HCT116 (cell line): ENCODE data around the gene PYY. TPM values are rescaled to one million over a fixed set of nuclear protein-coding genes. Genes with fewer than 3 reads are reported as not detected.
"Not testable (repeated sequence)": the region's sequence is repeated elsewhere in the genome, so short reads cannot be mapped to it uniquely, and the experiment has no call there.

Experiments
- ATAC-seq: fragments of 200-7000 bp; cut with Tn5 transposase; 2 replicates; pipeline ENCODE4 v1.9.1; 2020; ENCODE audit warnings: mild to moderate bottlenecking, moderate library complexity
- BruUV-seq: library from RNA; stranded (reverse); fragments of 400-500 nt; replicated peaks from 2 replicates; lab custom pipeline; 2021; lab: Mats Ljungman, UMichigan
- CTCF ChIA-PET: fragments of 300-600 bp; sonication (Branson Sonifier 250); formaldehyde crosslinking; loops from one replicate; lab custom pipeline; 2021; ENCODE audit warnings: antibody characterized with exemption; lab: Charles Lee
- POLR2A ChIA-PET: fragments of 300-600, 350-600 bp; sonication (Branson Sonifier 250); formaldehyde crosslinking; loops from one replicate; lab custom pipeline; 2021; ENCODE audit warnings: antibody characterized with exemption; lab: Charles Lee
- RAD21 ChIA-PET, 2 experiments: fragments of 300-600 bp; sonication (Branson Sonifier 250); formaldehyde crosslinking; loops; one replicate each; lab custom pipeline; 2023; ENCODE audit warnings: low total read pairs in 2 of 2; ENCODE audit not compliant: uncharacterized antibody in 2 of 2, unreplicated experiment in 2 of 2, low non-redundant PET in 1 of 2; lab: Charles Lee
- DNase-seq: peaks from one replicate; pipeline ENCODE4 v3.0.0-alpha.2; 2010; ENCODE audit warnings: low read depth, low spot score
- H2AFZ ChIP-seq: fragments of 200-600 bp; shearing (Covaris generic), sonication (generic); 2 replicates; pipeline ENCODE4 v1.6.1; 2017; ENCODE audit warnings: low read depth, mixed run types, mixed read lengths, antibody characterized with exemption, low read length; ENCODE audit not compliant: poor library complexity, severe bottlenecking
- H3K27ac ChIP-seq: 2 replicates; pipeline ENCODE4 v1.5.1; 2012; ENCODE audit warnings: low read depth, low read length
- H3K27me3 ChIP-seq: fragments of 200-600 bp; sonication (generic); 2 replicates; pipeline ENCODE4 v1.6.1; 2016; ENCODE audit warnings: mixed run types, low read length, mixed read lengths; ENCODE audit not compliant: insufficient read depth
- H3K36me3 ChIP-seq, 2 experiments: fragments of 200-500 bp in 1 of 2; fragments of 200-600 bp in 1 of 2; sonication (Bioruptor generic) in 1 of 2; sonication (generic) in 1 of 2; 2 replicates each; pipeline versions ENCODE4 v1.5.1 to v1.6.1; 2014 to 2016; ENCODE audit warnings: low read length in 2 of 2, inconsistent platforms in 1 of 2, mixed read lengths in 1 of 2, mixed run types in 1 of 2; ENCODE audit not compliant: insufficient read depth in 2 of 2, control insufficient read depth in 1 of 2
- H3K4me1 ChIP-seq, 2 experiments: fragments of 200-600 bp in 1 of 2; sonication (generic) in 1 of 2; 2 replicates each; pipeline versions ENCODE4 v1.5.1 to v1.6.1; 2012 to 2017; ENCODE audit warnings: low read length in 2 of 2, inconsistent platforms in 1 of 2, mild to moderate bottlenecking in 1 of 2, mixed read lengths in 1 of 2, mixed run types in 1 of 2, moderate library complexity in 1 of 2; ENCODE audit not compliant: insufficient read depth in 2 of 2, control insufficient read depth in 1 of 2
- H3K4me2 ChIP-seq: fragments of 200-600 bp; sonication (generic); 2 replicates; pipeline ENCODE4 v1.6.1; 2017; ENCODE audit warnings: mixed run types, low read length, mixed read lengths
- H3K4me3 ChIP-seq, 2 experiments: fragments of 200-600 bp in 1 of 2; sonication (generic) in 1 of 2; replicated peaks in 1 of 2; 2 replicates each; pipeline ENCODE4 v1.5.1; 2011 to 2016; ENCODE audit warnings: low read length in 2 of 2, control low read depth in 1 of 2, low read depth in 1 of 2, mild to moderate bottlenecking in 1 of 2, mixed read lengths in 1 of 2, mixed run types in 1 of 2
- H3K79me2 ChIP-seq: fragments of 200-600 bp; sonication (generic); 2 replicates; pipeline ENCODE4 v1.6.1; 2017; ENCODE audit warnings: mild to moderate bottlenecking, mixed run types, low read length, moderate library complexity, mixed read lengths; ENCODE audit not compliant: insufficient read depth
- H3K9ac ChIP-seq: fragments of 200-600 bp; sonication (generic); 2 replicates; pipeline ENCODE4 v1.6.1; 2016; ENCODE audit warnings: low read length, mixed read lengths
- H3K9me2 ChIP-seq: fragments of 200-600 bp; sonication (generic), shearing (Covaris generic); 2 replicates; pipeline ENCODE4 v1.6.1; 2017; ENCODE audit warnings: mixed run types, mild to moderate bottlenecking, moderate library complexity; ENCODE audit not compliant: insufficient read depth
- H3K9me3 ChIP-seq, 2 experiments: fragments of 200-500 bp in 1 of 2; fragments of 200-600 bp in 1 of 2; sonication (Bioruptor generic) in 1 of 2; sonication (generic) in 1 of 2; 2 replicates each; pipeline ENCODE4 v1.6.1; 2014 to 2017; ENCODE audit warnings: low read length in 2 of 2, mixed read lengths in 2 of 2, inconsistent platforms in 1 of 2, low read depth in 1 of 2, mild to moderate bottlenecking in 1 of 2, mixed run types in 1 of 2, moderate library complexity in 1 of 2; ENCODE audit not compliant: control insufficient read depth in 1 of 2, insufficient read depth in 1 of 2
- H4K20me1 ChIP-seq: fragments of 200-600 bp; sonication (generic), shearing (Covaris generic); 2 replicates; pipeline ENCODE4 v1.6.1; 2017; ENCODE audit warnings: mixed run types, mild to moderate bottlenecking, moderate library complexity; ENCODE audit not compliant: insufficient read depth
- EGR1 ChIP-seq: IDR thresholded peaks from 2 replicates; pipeline ENCODE4 v1.6.1; 2012; ENCODE audit warnings: low read depth
- EZH2 ChIP-seq: fragments of 200-600 bp; sonication (generic); IDR thresholded peaks from 2 replicates; pipeline ENCODE4 v1.6.1; 2017; ENCODE audit warnings: antibody characterized with exemption, mixed run types
- EZH2phosphoT487 ChIP-seq: fragments of 200-600 bp; IDR thresholded peaks from 2 replicates; pipeline ENCODE4 v1.6.1; 2018; ENCODE audit warnings: antibody characterized with exemption, borderline replicate concordance
- POLR2A ChIP-seq: IDR thresholded peaks from 2 replicates; pipeline ENCODE4 v1.7.0; 2011; ENCODE audit warnings: borderline replicate concordance; ENCODE audit not compliant: insufficient read depth, insufficient read length; ENCODE audit errors: extremely low read depth
- RAD21 ChIP-seq: IDR thresholded peaks from 2 replicates; pipeline ENCODE4 v1.6.1; 2012; ENCODE audit warnings: low read depth, mild to moderate bottlenecking
- YY1 ChIP-seq: IDR thresholded peaks from 2 replicates; pipeline ENCODE4 v1.6.1; 2011; ENCODE audit warnings: low read length, low read depth, moderate library complexity, mild to moderate bottlenecking; ENCODE audit not compliant: insufficient replicate concordance; ENCODE audit errors: extremely low read depth
- intact Hi-C: fragments of 100-400 bp; cut with micrococcal nuclease; formaldehyde crosslinking; loops from 2 replicates; pipeline ENCODE4 v1.10.0; 2022
- total RNA-seq: library from RNA; stranded (reverse); gene quantifications from one replicate; pipeline ENCODE4 v1.2.1, GENCODE V29; 2021; ENCODE audit not compliant: unreplicated experiment
- TF ChIP-seq, protein P1 (sequence below): IDR thresholded peaks from 2 replicates; pipeline ENCODE4 v1.6.1; 2012
- TF ChIP-seq, protein P2 (sequence below), 3 experiments: fragments of 200-600 bp in 1 of 3; sonication (generic) in 1 of 3; IDR thresholded peaks in 2 of 3; conservative IDR thresholded peaks in 1 of 3; 2 replicates each; pipeline ENCODE4 v1.5.1; 2012 to 2017; ENCODE audit warnings: low read depth in 2 of 3, low read length in 2 of 3, antibody characterized with exemption in 1 of 3, borderline replicate concordance in 1 of 3, control low read depth in 1 of 3, mild to moderate bottlenecking in 1 of 3, mixed read lengths in 1 of 3, mixed run types in 1 of 3, moderate library complexity in 1 of 3; ENCODE audit not compliant: insufficient read depth in 1 of 3

The PYY gene
- total RNA-seq, 1 experiment from 2014 or later = 0.52 TPM

DNA sequence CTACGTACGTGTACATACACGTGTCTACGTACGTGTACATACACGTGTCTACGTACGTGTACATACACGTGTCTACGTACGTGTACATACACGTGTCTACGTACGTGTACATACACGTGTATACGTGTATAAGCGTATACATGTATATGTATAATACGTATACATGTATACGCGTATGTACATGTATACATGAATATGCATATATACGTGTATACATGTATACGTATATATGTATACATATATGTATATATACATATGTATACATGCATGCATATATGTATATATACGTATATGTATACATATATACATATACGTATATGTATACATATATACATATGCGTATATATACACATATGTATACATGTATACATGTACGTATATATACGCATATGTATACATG, 22.2 kb upstream of the PYY start:
- Histone ChIP-seq H3K9me3 (no peaks in the 10 kb centered on the region), H3K79me2 (no peaks in the 10 kb centered on the region), H3K27me3 (no peaks in the 10 kb centered on the region), H3K9me2 (no peaks in the 10 kb centered on the region), H3K36me3 (no peaks in the 10 kb centered on the region), H3K4me1 (no peaks in the 10 kb centered on the region), H3K9ac (no peak overlapping the region), H3K4me2 (no peak overlapping the region), H3K27ac (no peak overlapping the region), H2AFZ (no peak overlapping the region), H3K4me3 (no peak overlapping the region), H4K20me1 (no peaks in the 10 kb centered on the region)
- no TSS peak for BruUV-seq
- no peak for ATAC-seq
- no peak for DNase-seq
- intact Hi-C loops = no loop called here
- ChIA-PET RAD21 (no interaction called here), CTCF (no interaction called here), POLR2A (no interaction called here)
- TF ChIP-seq, protein P1, sequence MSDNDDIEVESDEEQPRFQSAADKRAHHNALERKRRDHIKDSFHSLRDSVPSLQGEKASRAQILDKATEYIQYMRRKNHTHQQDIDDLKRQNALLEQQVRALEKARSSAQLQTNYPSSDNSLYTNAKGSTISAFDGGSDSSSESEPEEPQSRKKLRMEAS = no peak
- TF ChIP-seq, protein P2, sequence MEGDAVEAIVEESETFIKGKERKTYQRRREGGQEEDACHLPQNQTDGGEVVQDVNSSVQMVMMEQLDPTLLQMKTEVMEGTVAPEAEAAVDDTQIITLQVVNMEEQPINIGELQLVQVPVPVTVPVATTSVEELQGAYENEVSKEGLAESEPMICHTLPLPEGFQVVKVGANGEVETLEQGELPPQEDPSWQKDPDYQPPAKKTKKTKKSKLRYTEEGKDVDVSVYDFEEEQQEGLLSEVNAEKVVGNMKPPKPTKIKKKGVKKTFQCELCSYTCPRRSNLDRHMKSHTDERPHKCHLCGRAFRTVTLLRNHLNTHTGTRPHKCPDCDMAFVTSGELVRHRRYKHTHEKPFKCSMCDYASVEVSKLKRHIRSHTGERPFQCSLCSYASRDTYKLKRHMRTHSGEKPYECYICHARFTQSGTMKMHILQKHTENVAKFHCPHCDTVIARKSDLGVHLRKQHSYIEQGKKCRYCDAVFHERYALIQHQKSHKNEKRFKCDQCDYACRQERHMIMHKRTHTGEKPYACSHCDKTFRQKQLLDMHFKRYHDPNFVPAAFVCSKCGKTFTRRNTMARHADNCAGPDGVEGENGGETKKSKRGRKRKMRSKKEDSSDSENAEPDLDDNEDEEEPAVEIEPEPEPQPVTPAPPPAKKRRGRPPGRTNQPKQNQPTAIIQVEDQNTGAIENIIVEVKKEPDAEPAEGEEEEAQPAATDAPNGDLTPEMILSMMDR (IDR thresholded peaks at IDR 0.05 in 2 of 3, conservative IDR thresholded peaks at IDR 0.05 in 1 of 3; ENCODE audit: borderline replicate concordance in 1 of 3, insufficient read depth in 1 of 3, low read depth in 2 of 3, low read length in 2 of 3) = no peak
- TF ChIP-seq EZH2phosphoT487 = no peak

DNA sequence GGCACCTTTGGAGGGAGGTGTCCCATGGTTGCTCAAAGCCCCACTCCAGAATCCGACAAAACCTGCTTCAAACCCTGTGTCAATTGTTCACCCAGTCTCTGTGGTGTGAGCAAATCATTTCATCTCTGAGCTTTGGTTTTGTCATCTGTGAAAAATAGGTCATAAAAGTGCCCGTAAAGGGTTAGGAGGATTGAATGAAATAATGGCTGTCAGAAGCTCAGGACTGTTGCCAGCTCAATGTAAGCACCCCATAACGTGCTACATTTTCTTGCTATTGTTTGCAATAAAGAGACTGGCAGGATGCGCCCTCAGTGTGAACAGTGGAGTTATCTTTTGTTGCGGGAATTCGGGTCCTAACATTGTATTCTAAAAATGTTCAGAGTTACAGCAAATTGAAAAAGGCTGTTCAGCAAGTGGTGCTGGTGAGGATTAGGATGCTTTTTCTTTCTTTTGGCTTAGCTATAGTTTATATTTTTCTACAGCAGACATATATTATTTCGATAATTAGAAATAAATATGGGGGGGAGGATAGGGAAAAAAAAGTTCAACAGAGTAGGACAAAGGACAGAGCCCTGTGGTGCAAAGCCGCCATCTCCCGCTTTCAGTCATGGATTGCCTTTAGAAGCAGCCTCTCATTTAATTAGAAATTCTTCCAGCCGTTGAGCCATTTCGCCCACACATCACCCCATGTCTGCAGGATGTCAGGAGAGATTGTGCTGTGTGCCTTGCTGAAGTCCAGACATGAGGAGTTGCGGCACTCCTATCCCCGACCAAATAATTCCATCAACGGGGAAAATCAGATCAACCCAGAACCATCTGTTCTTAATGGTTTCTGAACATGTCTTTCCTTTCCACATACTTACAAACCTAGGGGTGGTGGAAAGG, 20.9 kb upstream of the PYY start:
- ATAC-seq (no peak), DNase-seq (no peak)
- Histone ChIP-seq H3K4me2 (no peak overlapping the region), H3K36me3 (no peaks in the 10 kb centered on the region), H2AFZ (no peak overlapping the region), H3K9me2 (no peaks in the 10 kb centered on the region), H3K9me3 (no peaks in the 10 kb centered on the region), H3K9ac (no peak overlapping the region), H4K20me1 (no peaks in the 10 kb centered on the region), H3K27ac (no peak overlapping the region), H3K27me3 (no peaks in the 10 kb centered on the region), H3K79me2 (no peaks in the 10 kb centered on the region), H3K4me1 (no peaks in the 10 kb centered on the region), H3K4me3 (no peak overlapping the region)
- CTCF ChIA-PET = no interaction called here
- RAD21 ChIA-PET = no interaction called here
- BruUV-seq = no TSS peak
- TF ChIP-seq EZH2 = no peak
- no peak for TF ChIP-seq RAD21
- no peak for TF ChIP-seq YY1
- TF ChIP-seq EGR1 = no peak
- no peak for TF ChIP-seq POLR2A
- POLR2A ChIA-PET = no interaction called here
- intact Hi-C loops = no loop called here

DNA sequence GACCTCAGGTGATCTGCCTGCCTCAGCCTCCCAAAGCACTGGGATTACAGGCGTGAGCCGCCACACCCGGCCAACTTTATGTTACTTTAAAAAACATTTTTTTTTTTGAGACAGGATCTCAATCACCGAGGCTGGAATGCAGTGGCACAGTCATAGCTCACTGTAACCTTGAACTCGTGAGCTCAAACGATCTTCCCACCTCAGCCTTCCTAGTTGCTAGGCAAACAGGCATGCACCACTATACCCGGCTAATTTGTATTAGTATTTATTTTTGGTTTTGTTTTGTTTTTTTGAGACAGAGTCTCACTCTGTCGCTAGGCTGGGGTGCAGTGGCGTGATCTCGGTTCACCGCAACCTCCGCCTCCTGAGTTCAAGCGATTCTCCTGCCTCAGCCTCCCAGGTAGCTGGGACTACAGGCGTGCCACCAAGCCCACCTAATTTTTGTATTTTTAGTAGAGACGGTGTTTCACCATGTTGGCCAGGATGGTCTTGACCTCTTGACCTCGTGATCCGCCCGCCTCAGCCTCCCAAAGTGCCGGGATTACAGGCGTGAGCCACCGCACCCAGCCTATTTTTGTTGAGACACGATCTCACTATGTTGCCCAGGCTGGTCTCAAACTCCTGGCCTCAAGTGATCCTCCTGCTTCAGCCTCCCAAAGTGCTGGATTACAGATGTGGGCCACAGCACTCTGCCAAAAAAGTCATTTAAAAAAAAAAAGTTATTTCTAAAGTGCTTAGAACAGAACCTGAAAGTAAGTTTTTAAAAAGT, 18.9 kb upstream of the PYY start:
- DNase-seq, CTCF ChIA-PET, H3K9me3 ChIP-seq, RAD21 ChIA-PET, BruUV-seq, H4K20me1 ChIP-seq, intact Hi-C loops, H2AFZ ChIP-seq, ATAC-seq, H3K9ac ChIP-seq, POLR2A ChIA-PET, H3K4me1 ChIP-seq, H3K36me3 ChIP-seq, H3K79me2 ChIP-seq, H3K9me2 ChIP-seq, H3K4me2 ChIP-seq, H3K27me3 ChIP-seq, H3K27ac ChIP-seq, H3K4me3 ChIP-seq: not testable (repeated sequence)
